ENCODE measurements around the gene CBARP.

DNA sequence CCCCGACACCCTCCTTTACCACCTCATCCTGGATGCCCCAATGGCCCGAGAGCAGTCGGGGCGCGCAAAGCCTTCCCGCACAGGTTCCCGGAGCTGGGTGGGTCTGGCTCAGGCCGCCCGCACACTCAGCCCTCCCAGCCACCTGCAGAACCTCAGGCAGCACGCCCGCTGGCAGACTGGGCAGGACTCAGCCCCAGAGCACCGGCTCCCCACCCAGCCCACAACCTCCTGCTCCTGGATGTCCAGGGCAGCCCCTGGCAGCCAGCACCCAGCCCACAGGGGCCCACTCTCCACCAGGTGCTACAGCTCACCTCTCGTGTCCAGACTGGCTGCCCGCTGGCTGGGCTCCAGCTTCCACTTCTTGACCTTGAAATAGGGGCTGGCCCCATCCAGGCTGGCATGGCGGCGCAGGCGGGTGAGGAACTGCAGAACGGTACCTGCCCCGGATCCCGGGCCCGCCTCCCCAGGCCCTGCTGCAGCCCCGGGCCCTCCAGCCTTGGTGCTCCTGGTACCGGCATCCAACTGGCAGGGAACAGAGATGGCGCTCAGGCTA lies 4.6 kb downstream of the CBARP start:
- TF ChIP-seq ZNF449 (tag by site-specific recombination; IDR thresholded peaks at IDR 0.05) (no peak), ZNF544 (tag by site-specific recombination; IDR thresholded peaks at IDR 0.05) (no peak), REPIN1 (tag by site-specific recombination; IDR thresholded peaks at IDR 0.05; ENCODE audit: low read depth) (no peak), YY2 (tag by site-specific recombination; IDR thresholded peaks at IDR 0.05) (no peak), SP2 (tag by site-specific recombination; IDR thresholded peaks at IDR 0.05) (no peak; the same call in 1 of the 2 replicates), ZNF555 (tag by site-specific recombination; conservative IDR thresholded peaks at IDR 0.05) (no peak), CTCF (tag by site-specific recombination; IDR thresholded peaks at IDR 0.05) (no peak), ZNF501 (tag by site-specific recombination; IDR thresholded peaks at IDR 0.05) (no peak), ZNF768 (tag by site-specific recombination; IDR thresholded peaks at IDR 0.05) (no peak), YY1 (tag by site-specific recombination; IDR thresholded peaks at IDR 0.05) (no peak)

Measured in HEK293 (cell line).